Central memory CD8-positive, alpha-beta T cell (primary cell): ENCODE results near the gene CNNM4.
A peak's percentile ranks its signal among the peaks of the same experiment; 100 is the strongest.
"Not testable (repeated sequence)": the region's sequence is repeated elsewhere in the genome, so short reads cannot be mapped to it uniquely, and the experiment has no call there.

ENCODE experiments used
- ATAC-seq: fragments of 150-1000 bp; cut with Tn5 transposase; replicated peaks from 2 replicates; pipeline ENCODE4 v1.10.0; 2022; ENCODE audit warnings: mild to moderate bottlenecking, moderate FRiP score, moderate number of reproducible peaks; ENCODE audit not compliant: poor library complexity, severe bottlenecking; ENCODE audit errors: extremely low read depth
- DNase-seq, 2 donors: peaks; one replicate each; pipeline ENCODE4 v3.0.0; 2021; ENCODE audit warnings: low spot score in 2 of 2
- H3K27ac Mint-ChIP-seq: one replicate; pipeline ENCODE4 v1.8.0; 2022; ENCODE audit warnings: low read depth, mild to moderate bottlenecking, moderate library complexity, mixed read lengths
- H3K27me3 Mint-ChIP-seq: one replicate; pipeline ENCODE4 v1.8.0; 2022; ENCODE audit warnings: mixed read lengths
- H3K36me3 Mint-ChIP-seq: one replicate; pipeline ENCODE4 v1.8.0; 2022; ENCODE audit warnings: mild to moderate bottlenecking, moderate library complexity, mixed read lengths; ENCODE audit not compliant: insufficient read depth
- H3K4me1 Mint-ChIP-seq: one replicate; pipeline ENCODE4 v1.8.0; 2022; ENCODE audit warnings: mixed read lengths
- H3K4me3 Mint-ChIP-seq: one replicate; pipeline ENCODE4 v1.8.0; 2022; ENCODE audit warnings: mild to moderate bottlenecking, moderate library complexity, mixed read lengths
- H3K9me3 Mint-ChIP-seq: one replicate; pipeline ENCODE4 v1.8.0; 2022; ENCODE audit warnings: mixed read lengths

The CNNM4 gene

GRCh38 chr2:96801005-96801785, 40.5 kb downstream of the CNNM4 start:
- DNase-seq (peak; percentile 57 to 64), ATAC-seq (peak; percentile 69)
- Mint-ChIP-seq H3K4me1 (peaks cover 6% of the 10 kb centered on the region), H3K9me3 (no peaks in the 10 kb centered on the region), H3K4me3 (no peak overlapping the region), H3K27ac (no peak overlapping the region), H3K27me3 (no peaks in the 10 kb centered on the region), H3K36me3 (peaks cover 6% of the 10 kb centered on the region)

- peaks cover 14% of the 10 kb centered on the region for H3K4me1 Mint-ChIP-seq
- no peak for ATAC-seq
- DNase-seq: no peak
- H3K9me3 Mint-ChIP-seq: no peaks in the 10 kb centered on the region
- peaks cover 14% of the 10 kb centered on the region for H3K36me3 Mint-ChIP-seq
- H3K27ac Mint-ChIP-seq: no peak overlapping the region
- H3K4me3 Mint-ChIP-seq: no peak overlapping the region
- H3K27me3 Mint-ChIP-seq: no peaks in the 10 kb centered on the region
Measured at GRCh38 chr2:96801786-96802595, 41.3 kb downstream of the CNNM4 start.

DNA sequence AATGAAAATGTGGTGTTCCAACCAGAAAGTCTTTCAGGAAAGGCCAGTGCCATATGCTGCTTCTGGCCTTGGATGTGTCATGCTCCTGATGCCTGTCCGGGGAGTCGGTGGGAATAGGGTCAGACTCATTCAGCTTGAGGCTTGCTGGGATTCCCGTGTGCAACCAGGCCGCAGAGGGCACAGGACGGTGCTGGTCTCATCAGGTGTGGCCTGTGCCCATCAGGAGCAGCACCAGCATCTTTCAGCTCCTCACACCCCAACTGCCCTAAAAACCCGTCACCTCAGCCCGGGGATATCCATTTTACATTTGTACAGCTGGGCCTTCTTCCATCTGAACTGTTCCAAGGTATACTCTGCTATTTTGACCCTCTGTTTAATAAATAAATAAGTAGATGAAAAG, 42.0 kb downstream of the CNNM4 start:
- Mint-ChIP-seq H3K36me3 (peaks cover 19% of the 10 kb centered on the region), H3K27me3 (no peaks in the 10 kb centered on the region), H3K4me3 (no peak overlapping the region), H3K4me1 (peaks cover 20% of the 10 kb centered on the region), H3K9me3 (no peaks in the 10 kb centered on the region), H3K27ac (no peak overlapping the region)
- no peak for DNase-seq
- ATAC-seq: no peak

GRCh38 chr2:96804986-96805385, 44.3 kb downstream of the CNNM4 start:
- no peak overlapping the region for H3K27ac Mint-ChIP-seq
- no peak for DNase-seq
- peaks cover 15% of the 10 kb centered on the region for H3K4me1 Mint-ChIP-seq
- H3K4me3 Mint-ChIP-seq: no peak overlapping the region
- H3K9me3 Mint-ChIP-seq: no peaks in the 10 kb centered on the region
- ATAC-seq: no peak
- peaks cover 17% of the 10 kb centered on the region for H3K36me3 Mint-ChIP-seq
- no peaks in the 10 kb centered on the region for H3K27me3 Mint-ChIP-seq

GRCh38 chr2:96805946-96806345, 45.2 kb downstream of the CNNM4 start:
- H3K36me3 Mint-ChIP-seq: peaks cover 21% of the 10 kb centered on the region
- not testable (repeated sequence) for DNase-seq, H3K27me3 Mint-ChIP-seq, H3K9me3 Mint-ChIP-seq, ATAC-seq
- peak overlapping the region; percentile 74 for H3K4me3 Mint-ChIP-seq
- H3K4me1 Mint-ChIP-seq: peaks cover 23% of the 10 kb centered on the region
- peak overlapping the region; percentile 100 for H3K27ac Mint-ChIP-seq

DNA sequence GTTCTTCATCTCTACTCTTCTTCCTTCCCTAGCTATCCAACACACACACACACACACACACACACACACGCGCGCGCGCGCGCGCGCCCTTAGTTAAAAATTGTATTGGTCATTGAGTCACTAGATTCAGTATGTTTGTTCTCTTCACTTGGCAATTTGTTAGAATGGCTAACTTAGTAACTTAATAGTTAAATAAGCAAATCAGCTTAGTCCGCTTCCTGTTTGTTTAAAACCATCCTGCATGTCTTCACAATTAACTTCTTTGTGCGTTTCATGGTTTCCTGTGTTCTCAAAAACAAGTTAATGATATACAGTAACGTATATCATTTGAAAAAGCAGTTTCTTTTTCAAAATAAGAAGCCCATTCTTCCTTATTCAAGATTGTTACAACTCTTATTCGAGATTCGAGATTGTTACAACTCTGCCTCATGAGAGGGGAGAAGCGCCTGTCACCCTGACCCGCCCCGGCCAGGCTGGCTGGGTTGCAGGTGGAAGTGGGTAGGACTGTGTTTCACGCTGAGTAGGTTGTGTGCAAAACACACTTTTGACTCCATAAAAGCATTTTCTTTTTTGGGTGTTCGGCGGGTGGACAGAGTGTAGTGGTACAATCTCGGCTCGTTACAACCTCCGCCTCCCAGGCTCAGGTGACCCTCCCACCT, 45.9 kb downstream of the CNNM4 start:
- DNase-seq (peak; percentile 36 to 70), ATAC-seq (peak; percentile 96)
- H3K27ac Mint-ChIP-seq: peak overlapping the region; percentile 100
- H3K36me3 Mint-ChIP-seq: peaks cover 21% of the 10 kb centered on the region
- H3K4me1 Mint-ChIP-seq: peaks cover 28% of the 10 kb centered on the region
- no peaks in the 10 kb centered on the region for H3K27me3 Mint-ChIP-seq
- no peaks in the 10 kb centered on the region for H3K9me3 Mint-ChIP-seq
- peak overlapping the region; percentile 74 for H3K4me3 Mint-ChIP-seq

DNA sequence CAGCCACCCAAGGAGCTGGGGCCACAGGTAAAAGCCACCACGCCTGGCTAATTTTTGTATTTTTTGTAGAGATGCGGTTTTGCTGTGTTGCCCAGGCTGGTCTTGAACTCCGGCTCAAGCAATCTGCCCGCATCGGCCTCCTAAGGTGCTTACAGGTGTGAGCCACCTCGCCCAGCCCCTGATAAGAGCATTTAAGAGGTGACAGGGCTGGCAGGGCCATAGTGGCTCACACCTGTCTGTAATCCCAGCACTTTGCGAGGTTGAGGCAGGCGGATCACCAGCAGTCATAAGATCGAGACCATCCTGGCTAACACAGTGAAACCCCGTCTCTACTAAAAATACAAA, 46.4 kb downstream of the CNNM4 start:
- DNase-seq (no peak), ATAC-seq (peak; percentile 5)
- Mint-ChIP-seq H3K27ac (peak overlapping the region; percentile 100), H3K4me1 (peaks cover 33% of the 10 kb centered on the region), H3K36me3 (peaks cover 21% of the 10 kb centered on the region), H3K4me3 (peak overlapping the region; percentile 74), H3K9me3 (no peaks in the 10 kb centered on the region), H3K27me3 (no peaks in the 10 kb centered on the region)

- ATAC-seq (no peak), DNase-seq (no peak)
- peaks cover 44% of the 10 kb centered on the region for H3K4me1 Mint-ChIP-seq
- H3K27me3 Mint-ChIP-seq: no peaks in the 10 kb centered on the region
- no peak overlapping the region for H3K4me3 Mint-ChIP-seq
- H3K9me3 Mint-ChIP-seq: no peaks in the 10 kb centered on the region
- H3K27ac Mint-ChIP-seq: peak overlapping the region; percentile 100
- peaks cover 22% of the 10 kb centered on the region for H3K36me3 Mint-ChIP-seq
Measured at GRCh38 chr2:96808176-96808837, 47.6 kb downstream of the CNNM4 start.

DNA sequence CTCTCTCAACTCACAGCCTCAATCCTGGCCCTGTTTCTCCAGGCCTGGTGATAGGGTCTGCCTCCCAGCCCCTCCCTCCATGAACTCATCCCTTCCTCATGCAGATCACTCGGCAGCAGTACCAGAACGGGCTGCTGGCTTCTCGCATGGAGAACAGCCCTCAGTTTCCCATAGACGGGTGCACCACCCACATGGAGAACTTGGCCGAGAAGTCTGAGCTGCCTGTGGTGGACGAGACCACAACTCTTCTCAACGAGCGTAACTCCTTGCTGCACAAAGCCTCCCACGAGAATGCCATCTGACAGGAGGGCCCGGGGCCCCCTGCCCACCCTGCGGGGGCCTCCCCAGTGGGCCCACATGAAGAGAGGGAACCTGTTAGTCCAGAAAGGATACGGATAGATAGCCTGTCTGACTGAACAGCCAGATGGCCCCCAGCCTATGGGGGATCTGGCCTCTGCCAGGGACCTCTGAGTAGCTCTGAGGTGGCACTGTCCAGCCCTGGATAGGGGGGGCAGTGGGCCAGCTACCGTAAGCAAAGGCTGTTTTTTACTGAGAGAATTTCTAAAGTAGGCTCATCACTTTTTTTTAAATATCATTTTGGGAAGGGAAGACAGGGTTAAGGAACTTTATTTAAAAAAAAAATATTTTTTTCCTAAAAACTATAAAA, 48.6 kb downstream of the CNNM4 start:
- ATAC-seq (no peak), DNase-seq (no peak)
- peaks cover 44% of the 10 kb centered on the region for H3K4me1 Mint-ChIP-seq
- peak overlapping the region; percentile 100 for H3K27ac Mint-ChIP-seq
- no peaks in the 10 kb centered on the region for H3K27me3 Mint-ChIP-seq
- peaks cover 22% of the 10 kb centered on the region for H3K36me3 Mint-ChIP-seq
- H3K4me3 Mint-ChIP-seq: no peak overlapping the region
- H3K9me3 Mint-ChIP-seq: no peaks in the 10 kb centered on the region

DNA sequence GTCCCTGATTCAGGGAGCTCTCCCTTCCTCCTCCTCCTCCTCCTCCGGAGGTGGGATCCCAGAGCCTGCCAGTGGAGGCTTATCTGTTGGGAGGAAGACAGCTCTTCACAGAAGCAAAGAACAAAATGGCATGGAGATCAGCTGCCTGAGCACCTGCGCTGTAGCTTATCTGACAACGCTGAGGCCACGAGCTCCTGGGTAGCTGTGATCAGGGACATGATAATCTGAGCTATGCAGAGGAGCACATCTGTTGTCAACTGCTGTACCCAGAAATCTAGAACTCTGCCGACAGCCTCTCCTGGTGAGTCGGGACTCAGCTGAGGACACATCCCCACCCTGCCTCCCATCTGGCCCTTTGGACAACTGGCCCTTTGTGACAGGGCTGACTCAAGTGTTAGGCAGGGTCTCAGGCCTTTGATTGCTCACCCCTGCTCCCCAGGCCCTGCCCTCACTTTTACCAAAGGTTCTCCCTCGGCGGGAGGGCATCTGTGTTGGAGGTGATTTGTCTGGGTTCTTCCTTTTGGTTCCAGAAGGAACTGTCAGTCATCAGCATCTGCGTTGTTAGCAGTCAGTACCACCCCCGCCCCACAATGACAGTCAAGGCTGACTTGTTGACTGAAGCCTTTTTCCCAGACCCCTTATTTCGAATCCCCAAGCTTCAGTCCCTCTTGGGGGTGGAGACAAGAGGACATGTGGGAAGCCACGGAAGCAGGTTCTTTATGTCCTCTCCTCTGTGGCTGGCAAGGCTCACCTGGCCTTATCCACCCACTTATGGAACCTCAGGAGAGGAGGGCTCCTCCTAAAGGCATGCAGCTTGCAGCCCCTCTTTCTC, 49.5 kb downstream of the CNNM4 start:
- Mint-ChIP-seq H3K9me3 (no peaks in the 10 kb centered on the region), H3K27ac (no peak overlapping the region), H3K4me1 (peaks cover 44% of the 10 kb centered on the region), H3K4me3 (no peak overlapping the region), H3K36me3 (peaks cover 22% of the 10 kb centered on the region), H3K27me3 (no peaks in the 10 kb centered on the region)
- ATAC-seq: no peak
- DNase-seq: no peak

DNA sequence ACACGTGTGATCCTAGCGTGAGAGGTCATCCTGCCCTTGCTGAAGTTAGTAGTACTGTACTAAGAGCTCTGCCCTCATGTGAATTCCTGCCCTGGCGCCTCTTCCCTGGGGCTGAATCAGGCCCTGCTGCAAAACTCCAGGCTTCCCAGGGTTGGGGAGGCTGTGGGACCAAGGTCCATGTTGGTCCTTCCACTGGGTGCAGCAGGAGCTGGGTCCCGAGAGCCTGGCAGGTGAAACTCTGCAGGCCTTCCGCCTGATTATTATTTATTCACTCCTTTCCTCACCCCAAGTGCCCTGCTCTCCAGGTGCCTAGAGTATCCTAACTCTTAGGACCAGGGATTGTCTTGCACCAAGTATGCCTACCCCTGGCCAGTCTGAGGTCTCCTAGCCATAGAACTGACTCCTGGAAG, 50.1 kb downstream of the CNNM4 start:
- Mint-ChIP-seq H3K4me1 (peaks cover 44% of the 10 kb centered on the region), H3K36me3 (peaks cover 28% of the 10 kb centered on the region), H3K9me3 (no peaks in the 10 kb centered on the region), H3K4me3 (no peak overlapping the region), H3K27me3 (no peaks in the 10 kb centered on the region), H3K27ac (no peak overlapping the region)
- ATAC-seq (no peak), DNase-seq (no peak)
